Urinary bladder (tissue), 4 donors: ENCODE data around the gene AGPAT1. TPM values are rescaled to one million over a fixed set of nuclear protein-coding genes. Genes with fewer than 3 reads are reported as not detected.

Source experiments
- DNase-seq: peaks from one replicate; pipeline ENCODE4 v3.0.0-alpha.2; 2015; ENCODE audit errors: extremely low spot score
- H3K27ac ChIP-seq: one replicate; pipeline ENCODE4 v1.5.1; 2013; ENCODE audit warnings: low read depth, mild to moderate bottlenecking, moderate library complexity
- H3K36me3 ChIP-seq: one replicate; pipeline ENCODE4 v1.6.1; 2013; ENCODE audit warnings: mild to moderate bottlenecking, moderate library complexity; ENCODE audit not compliant: insufficient read depth
- H3K4me1 ChIP-seq: one replicate; pipeline ENCODE4 v1.6.1; 2013; ENCODE audit warnings: mild to moderate bottlenecking, moderate library complexity; ENCODE audit not compliant: insufficient read depth
- H3K4me3 ChIP-seq: one replicate; pipeline ENCODE4 v1.5.1; 2013; ENCODE audit warnings: low read depth, low read length
- WGBS: extraction: QIAGEN DNeasy Blood & Tissue Kit; methylation state at CpG from one replicate; pipeline ENCODE4 v1.1.7; 2013; 5-methylcytosine and 5-hydroxymethylcytosine counted together
- polyA plus RNA-seq: library from polyadenylated mRNA; stranded (reverse); fragments of 200-250 nt; gene quantifications from one replicate; pipeline ENCODE4 v1.2.3, GENCODE V29; 2013
- total RNA-seq: library from RNA; depleted of rRNA; stranded (reverse); fragments of >200 nt; gene quantifications from one replicate; pipeline ENCODE4 v1.2.3, GENCODE V29; 2014
- donor health status: healthy with polysubstance abuse.
- donor health status: healthy.

The AGPAT1 gene
- total and polyA plus RNA-seq, 2 donors: 13.8 to 93.7 TPM

- peaks cover 1% of the 10 kb centered on the region for H3K36me3 ChIP-seq
- no peak overlapping the region for H3K27ac ChIP-seq
- no peak overlapping the region for H3K4me3 ChIP-seq
- WGBS: 76% methylated on average over 30 of the region's 30 CpGs
- no peak for DNase-seq
- H3K4me1 ChIP-seq: no peaks in the 10 kb centered on the region
These were observed 9.3 kb downstream of the AGPAT1 start for GRCh38 chr6:32166411-32167061.

- Histone ChIP-seq H3K27ac (no peak within 1 kb of the TSS), H3K4me3 (no peak within 1 kb of the TSS), H3K36me3 (peaks cover 1% of the 10 kb centered on the region), H3K4me1 (no peaks in the 10 kb centered on the region)
- DNase-seq: no peak
These were observed 11.6 kb downstream of the AGPAT1 start, which contains the start of gene EGFL8 for GRCh38 chr6:32164295-32164694. TSS of gene EGFL8 (plus strand) at chr6:32164595. CDS start at chr6:32166166, 1,571 bp downstream.

GRCh38 chr6:32163559-32164258 is 12.2 kb downstream of the AGPAT1 start:
- WGBS: 83% methylated on average over 7 of the region's 7 CpGs
- Histone ChIP-seq H3K27ac (no peak overlapping the region), H3K4me1 (no peaks in the 10 kb centered on the region), H3K4me3 (no peak overlapping the region), H3K36me3 (peaks cover 1% of the 10 kb centered on the region)
- no peak for DNase-seq

- H3K36me3 ChIP-seq: no peaks in the 10 kb centered on the region
- H3K4me1 ChIP-seq: no peaks in the 10 kb centered on the region
- H3K27ac ChIP-seq: no peak overlapping the region
- H3K4me3 ChIP-seq: no peak overlapping the region
- no peak for DNase-seq
These were observed 17.8 kb downstream of the AGPAT1 start for GRCh38 chr6:32158052-32158451.

- no peaks in the 10 kb centered on the region for H3K36me3 ChIP-seq
- WGBS: 91% methylated on average over 9 of the region's 9 CpGs
These were observed 19.0 kb downstream of the AGPAT1 start for GRCh38 chr6:32156891-32157290.

GRCh38 chr6:32154514-32155161 is 21.2 kb downstream of the AGPAT1 start:
- DNase-seq: no peak
- peak overlapping the region; percentile 65 for H3K4me3 ChIP-seq
- no peaks in the 10 kb centered on the region for H3K4me1 ChIP-seq
- H3K36me3 ChIP-seq: no peaks in the 10 kb centered on the region
- WGBS: 4% methylated on average over 34 of the region's 34 CpGs
- H3K27ac ChIP-seq: peak overlapping the region; percentile 66

More at GRCh38 chr6:32156891-32157290, 19.0 kb downstream of the AGPAT1 start:
- Histone ChIP-seq H3K4me3 (no peak overlapping the region), H3K4me1 (no peaks in the 10 kb centered on the region), H3K27ac (no peak overlapping the region)
- no peak for DNase-seq

- Histone ChIP-seq H3K4me3 (peak within 1 kb of the TSS; percentile 65), H3K27ac (peak within 1 kb of the TSS; percentile 76), H3K4me1 (no peaks in the 10 kb centered on the region), H3K36me3 (no peaks in the 10 kb centered on the region)
- DNase-seq: peak; percentile 89
- WGBS: under 1% methylated on average over 52 of the region's 52 CpGs
These were observed 22.0 kb downstream of the AGPAT1 start, which contains the start of gene PPT2 for GRCh38 chr6:32153564-32154513. TSS of gene PPT2 (plus strand) at chr6:32154141. CDS start at chr6:32154595, 454 bp downstream.

GRCh38 chr6:32152769-32153563 is 22.9 kb downstream of the AGPAT1 start:
- H3K36me3 ChIP-seq: no peaks in the 10 kb centered on the region
- H3K27ac ChIP-seq: peak overlapping the region; percentile 76
- H3K4me1 ChIP-seq: no peaks in the 10 kb centered on the region
- no peak for DNase-seq
- H3K4me3 ChIP-seq: peak overlapping the region; percentile 65
- 20% methylated on average over 35 of the region's 35 CpGs for WGBS

- Histone ChIP-seq H3K4me3 (peak within 1 kb of the TSS; percentile 65), H3K4me1 (no peaks in the 10 kb centered on the region), H3K27ac (peak within 1 kb of the TSS; percentile 76), H3K36me3 (no peaks in the 10 kb centered on the region)
- no peak for DNase-seq
- WGBS: 16% methylated on average over 18 of the region's 24 CpGs
These were observed 23.8 kb downstream of the AGPAT1 start, which contains the start of gene PRRT1 for GRCh38 chr6:32151863-32152768. TSS of gene PRRT1 (minus strand) at chr6:32151939. CDS start at chr6:32151827, 112 bp downstream.

GRCh38 chr6:32151181-32151862 is 24.6 kb downstream of the AGPAT1 start:
- 35% methylated on average over 8 of the region's 8 CpGs for WGBS
- Histone ChIP-seq H3K4me3 (peak overlapping the region; percentile 43), H3K36me3 (no peaks in the 10 kb centered on the region), H3K27ac (no peak overlapping the region), H3K4me1 (no peaks in the 10 kb centered on the region)
- DNase-seq: no peak
